Measurements from ENCODE around the gene CSF1R.
"Not testable (repeated sequence)": the region's sequence is repeated elsewhere in the genome, so short reads cannot be mapped to it uniquely, and the experiment has no call there.

The CSF1R gene

DNA sequence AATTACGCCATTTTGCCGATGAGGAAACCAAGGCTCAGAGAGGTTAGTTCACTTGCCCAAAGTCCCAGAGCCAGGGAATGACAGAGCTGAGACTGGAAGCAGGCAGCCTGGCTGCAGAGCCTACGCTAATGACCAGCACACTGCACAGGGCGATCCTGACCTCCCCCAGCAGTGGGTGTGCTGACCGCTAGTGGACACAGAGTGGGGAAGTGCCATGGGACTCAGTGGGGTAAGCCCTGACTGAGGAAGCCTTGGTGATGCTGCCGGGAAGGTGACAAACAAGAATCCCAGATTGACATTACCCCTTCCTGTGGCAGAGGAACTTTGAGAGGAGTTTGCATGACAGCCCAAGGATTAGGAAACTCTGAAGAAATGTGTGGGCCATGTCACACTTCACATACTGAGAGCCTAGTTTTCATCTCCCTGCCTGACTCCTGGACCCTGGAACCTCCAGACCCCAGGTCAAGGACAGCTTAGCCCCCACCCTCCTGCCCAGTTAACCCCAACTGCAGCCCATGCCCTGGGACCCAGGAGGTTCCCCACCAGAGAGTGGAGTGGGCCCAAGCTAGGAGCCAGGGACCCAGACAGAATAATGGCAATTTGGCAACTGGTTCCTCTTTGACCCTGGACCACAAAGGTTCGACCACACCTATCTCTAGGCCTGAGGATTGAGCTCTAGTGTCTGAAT is 19.7 kb upstream of the CSF1R start:
- in situ Hi-C loops (cut with MboI; ENCODE audit: low sequenced_read_pairs): no loop called here

DNA sequence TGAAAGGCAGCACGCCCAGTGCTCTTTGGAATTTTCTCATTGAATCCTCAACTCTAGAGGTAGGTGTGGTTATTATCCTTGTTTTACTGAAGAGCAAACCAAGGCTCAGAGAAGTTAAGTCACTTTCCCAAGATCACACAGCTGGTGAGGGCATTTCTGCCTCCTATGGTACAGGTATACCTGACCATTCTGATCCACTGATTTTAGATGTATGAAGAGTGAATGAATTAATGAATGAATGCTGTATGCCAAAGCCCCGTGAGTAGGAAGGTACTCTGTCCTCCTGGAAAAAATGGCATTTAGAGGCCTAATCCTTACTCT is 18.2 kb upstream of the CSF1R start:
- in situ Hi-C loops (cut with MboI; ENCODE audit: low sequenced_read_pairs): no loop called here

DNA sequence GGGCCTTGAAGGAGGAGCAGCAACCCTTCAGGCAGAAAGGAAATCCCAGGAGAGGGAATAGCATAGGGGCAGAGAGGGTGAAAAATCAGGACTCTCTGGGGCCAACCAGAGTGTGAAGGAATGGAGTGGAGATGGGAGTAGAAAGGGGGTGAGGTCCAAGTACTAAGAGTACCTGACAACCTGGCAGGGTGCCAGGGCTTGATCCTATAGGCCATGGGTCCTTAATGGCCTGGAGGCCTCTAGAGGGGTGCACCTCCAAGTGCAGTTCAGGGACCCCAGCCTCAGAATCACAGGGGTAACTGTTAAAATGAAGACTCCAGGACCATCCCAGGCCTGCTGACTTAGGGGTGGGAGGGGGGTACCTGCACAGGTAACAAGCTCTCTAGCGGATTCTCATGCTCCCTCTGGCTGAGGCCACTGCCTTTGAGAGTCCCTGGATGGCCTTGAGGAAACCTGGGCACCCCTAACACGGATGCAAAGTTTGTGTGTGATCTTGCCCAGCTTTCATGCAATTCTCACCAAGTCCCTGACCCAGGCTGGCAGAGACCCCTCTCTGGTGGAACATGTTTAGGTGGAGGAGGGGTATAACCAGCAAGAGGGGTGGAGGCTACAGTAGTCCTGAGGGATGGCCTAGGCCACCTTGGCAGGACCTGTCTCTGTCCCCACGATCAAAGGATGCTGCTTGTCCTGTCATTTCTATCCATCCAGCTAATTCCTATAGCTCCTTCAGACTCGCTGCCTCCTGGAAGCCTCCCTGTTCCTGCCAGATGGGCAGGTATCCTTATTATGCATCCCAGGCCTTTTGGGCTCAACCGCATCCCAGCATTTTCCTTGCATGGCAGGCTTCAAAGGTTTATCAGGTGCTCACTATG is 17.6 kb upstream of the CSF1R start:
- in situ Hi-C loops (cut with MboI; ENCODE audit: low sequenced_read_pairs): no loop called here

DNA sequence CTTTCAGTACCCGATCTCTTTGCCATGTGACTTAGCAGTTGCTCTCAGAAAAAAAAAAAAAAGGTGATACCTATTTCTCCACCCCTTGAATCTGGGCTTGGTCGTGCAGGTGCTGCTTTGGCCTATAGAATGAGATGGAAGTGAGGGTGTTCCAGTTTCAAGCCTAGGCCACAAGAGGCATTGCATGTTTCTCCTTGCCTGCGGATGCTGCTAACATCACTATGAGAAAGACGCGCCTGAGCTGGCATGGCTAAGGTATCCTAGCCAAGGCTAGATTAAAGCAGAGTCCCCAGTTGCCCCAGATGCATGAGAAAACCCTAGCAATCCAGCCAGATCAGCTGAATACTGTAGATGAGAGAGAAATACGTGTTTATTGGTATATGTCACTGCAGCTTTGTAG is 14.7 kb upstream of the CSF1R start:
- in situ Hi-C loops (cut with MboI; ENCODE audit: low sequenced_read_pairs): no loop called here

DNA sequence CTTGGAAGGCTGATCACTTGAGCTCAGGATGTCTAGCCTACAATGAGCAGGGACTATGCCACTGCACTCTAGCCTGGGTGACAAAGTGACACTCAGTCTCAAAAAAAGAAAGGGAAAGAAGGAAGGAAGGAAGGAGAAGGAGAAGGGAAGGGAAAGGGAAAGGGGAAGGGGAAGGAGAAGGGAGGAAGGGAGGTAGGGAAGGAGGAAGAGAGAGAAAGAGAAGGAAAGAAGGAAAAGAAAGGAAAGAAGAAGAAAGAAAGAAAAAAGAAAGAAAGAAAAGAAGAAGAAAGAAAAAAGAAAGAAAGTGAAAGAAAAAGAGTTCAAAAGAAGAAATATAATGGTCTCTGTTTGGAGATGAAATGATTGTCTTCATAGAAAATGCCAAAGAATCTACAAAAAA is 10.8 kb upstream of the CSF1R start:
- in situ Hi-C loops (cut with MboI; ENCODE audit: low sequenced_read_pairs): no loop called here

DNA sequence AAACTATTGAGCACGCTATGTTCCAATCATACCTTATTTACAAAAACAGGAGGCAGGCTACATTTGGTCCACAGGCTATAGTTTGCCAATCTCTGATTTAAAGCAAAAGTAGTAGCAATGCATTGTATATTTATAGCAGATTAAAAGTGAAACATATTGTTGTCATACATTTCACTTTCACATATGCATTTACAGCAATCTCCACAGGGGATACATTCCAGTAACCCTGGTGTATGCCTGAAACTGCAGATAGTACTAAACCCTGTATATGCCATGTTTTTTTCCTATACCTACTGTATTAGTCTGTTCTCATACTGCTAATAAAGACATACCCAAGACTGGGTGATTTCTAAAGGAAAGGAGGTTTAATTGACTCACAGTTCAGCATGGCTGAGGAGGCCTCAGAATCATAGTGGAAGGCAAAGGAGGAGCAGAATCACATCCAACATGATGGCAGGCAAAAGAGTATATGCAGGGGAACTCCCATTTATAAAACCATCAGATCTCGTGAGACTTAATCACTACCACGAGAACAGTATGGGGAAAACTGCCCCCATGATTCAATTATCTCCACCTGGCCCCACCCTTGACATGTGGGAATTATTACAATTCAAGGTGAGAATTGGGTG is 5.9 kb upstream of the CSF1R start:
- in situ Hi-C loops (cut with MboI; ENCODE audit: low sequenced_read_pairs): no loop called here

DNA sequence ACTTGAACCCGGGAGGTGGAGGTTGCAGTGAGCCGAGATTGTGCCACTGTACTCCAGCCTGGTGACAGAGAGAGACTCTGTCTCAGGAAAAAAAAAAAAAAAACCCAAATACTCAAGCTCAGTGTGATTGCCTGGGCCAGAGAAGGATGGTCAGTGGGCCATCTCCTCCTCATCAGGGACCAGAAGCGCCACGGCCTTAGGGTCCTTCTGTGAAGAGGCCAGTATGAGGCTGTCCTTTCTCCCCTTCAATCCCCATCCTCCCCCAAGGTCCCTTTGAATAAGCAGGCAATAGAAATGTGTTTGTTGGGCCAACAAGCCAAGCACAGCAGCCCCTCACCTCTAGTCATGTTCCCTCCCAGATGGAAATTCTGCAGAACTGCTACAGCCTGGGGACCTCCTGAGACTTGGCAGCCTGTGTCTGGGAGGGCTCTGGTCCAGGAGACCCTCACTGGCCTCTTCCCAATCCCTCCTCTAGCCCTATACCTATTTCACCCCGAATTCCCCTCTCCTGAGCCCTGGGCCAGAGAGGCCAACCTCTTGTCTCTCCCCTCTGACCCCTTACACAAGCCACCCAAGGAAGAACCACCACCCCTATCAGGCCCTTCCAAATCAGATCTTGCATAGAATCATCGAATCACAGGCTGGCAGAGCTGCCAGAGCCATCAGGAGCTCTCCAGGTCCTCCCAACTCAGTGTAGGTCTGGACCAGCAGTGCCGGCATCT is 1.0 kb downstream of the CSF1R start:
- in situ Hi-C loops (cut with MboI; ENCODE audit: low sequenced_read_pairs): no loop called here

DNA sequence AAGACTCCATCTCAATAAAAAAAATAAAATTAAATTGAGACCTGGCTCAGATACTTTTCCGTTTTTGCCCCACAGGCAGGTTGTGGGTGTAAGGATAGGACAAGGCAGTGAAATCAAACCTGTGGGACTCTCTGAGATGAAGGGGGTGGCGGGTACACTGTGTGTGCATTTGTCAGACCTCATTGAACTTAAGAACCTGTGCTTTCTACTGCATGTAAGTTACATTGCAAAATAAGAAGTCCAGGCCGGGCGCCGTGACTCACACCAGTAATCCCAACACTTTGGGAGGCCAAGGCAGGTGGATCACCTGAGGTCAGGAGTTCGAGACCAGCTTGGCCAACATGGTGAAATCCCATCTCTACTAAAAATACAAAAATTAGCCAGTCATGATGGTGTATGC is 1.6 kb downstream of the CSF1R start:
- in situ Hi-C loops (cut with MboI; ENCODE audit: low sequenced_read_pairs): not testable (repeated sequence)

DNA sequence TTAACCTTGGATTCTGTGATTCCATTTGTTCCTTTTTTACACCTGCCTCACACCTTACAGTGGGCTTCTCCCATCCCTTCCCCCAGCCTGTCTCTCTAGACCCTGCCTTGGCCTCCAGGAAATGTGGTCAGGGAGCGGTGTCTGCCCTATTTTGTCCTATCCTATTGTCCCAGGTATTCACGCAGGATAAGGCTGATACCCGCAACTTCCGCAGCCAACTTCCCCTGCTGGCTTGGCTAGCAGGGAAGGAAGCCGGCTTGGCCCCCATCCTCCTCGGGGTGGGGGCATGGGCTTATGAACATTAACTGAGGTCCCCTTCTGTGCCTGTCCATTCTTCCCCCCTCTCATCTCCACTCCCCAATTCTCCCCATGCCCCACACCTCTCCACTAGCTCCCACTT is 3.5 kb downstream of the CSF1R start:
- in situ Hi-C loops (cut with MboI; ENCODE audit: low sequenced_read_pairs): no loop called here

DNA sequence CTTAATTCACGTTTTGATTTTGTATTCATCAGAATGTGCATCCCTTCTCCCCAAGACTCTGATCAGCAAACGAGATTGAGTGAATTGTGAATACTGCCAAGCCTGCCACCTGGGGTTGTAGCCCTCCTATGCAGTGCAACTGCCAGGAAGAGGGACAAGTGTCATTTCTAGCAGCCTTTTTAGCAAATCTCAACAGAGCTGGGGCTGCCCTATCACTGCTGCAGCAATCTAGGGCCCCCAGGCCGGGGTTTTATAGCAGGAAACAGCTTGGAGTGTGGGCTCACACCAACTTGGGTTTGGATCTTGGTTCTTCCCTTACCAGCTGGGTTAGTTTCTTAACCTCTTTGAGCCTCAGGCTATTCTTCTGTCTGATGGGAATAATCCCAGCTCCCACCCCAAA is 4.0 kb downstream of the CSF1R start:
- in situ Hi-C loops (cut with MboI; ENCODE audit: low sequenced_read_pairs): no loop called here

DNA sequence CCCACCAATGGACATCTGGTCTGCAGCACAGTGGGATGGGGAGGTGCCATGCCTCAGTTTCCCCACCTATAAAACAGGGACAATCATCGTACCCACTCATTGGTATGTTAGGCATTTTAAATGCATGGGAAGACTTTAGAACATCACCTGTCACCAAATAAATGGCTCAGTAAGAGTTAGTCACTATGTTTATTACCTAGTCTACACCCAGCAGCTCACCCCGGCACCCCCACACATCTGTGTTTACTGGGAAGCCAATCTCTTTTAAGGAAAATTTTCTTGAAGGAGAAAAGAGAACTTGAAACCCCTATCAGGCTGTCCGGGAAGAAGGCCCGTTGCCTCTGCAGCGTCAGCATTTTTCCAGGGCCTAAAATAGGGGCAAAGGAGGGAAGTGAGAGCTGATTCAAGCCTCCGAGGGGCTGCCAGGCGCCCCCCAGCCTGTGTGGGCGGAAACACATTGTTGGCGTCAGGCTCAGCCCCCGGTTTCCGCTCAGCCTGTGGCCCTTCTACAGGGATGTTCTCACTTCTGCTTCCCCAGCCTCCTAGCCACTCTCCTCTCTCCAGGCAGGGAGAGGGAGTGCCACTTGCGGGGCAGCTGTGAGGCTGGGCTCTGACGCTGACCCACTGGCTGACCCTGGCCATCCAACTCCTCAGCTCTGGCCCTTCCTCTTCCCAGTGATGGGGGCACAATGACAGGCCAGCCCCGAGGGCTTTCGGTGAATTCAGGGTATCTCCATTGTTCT is 4.6 kb downstream of the CSF1R start:
- in situ Hi-C loops (cut with MboI; ENCODE audit: low sequenced_read_pairs): no loop called here

DNA sequence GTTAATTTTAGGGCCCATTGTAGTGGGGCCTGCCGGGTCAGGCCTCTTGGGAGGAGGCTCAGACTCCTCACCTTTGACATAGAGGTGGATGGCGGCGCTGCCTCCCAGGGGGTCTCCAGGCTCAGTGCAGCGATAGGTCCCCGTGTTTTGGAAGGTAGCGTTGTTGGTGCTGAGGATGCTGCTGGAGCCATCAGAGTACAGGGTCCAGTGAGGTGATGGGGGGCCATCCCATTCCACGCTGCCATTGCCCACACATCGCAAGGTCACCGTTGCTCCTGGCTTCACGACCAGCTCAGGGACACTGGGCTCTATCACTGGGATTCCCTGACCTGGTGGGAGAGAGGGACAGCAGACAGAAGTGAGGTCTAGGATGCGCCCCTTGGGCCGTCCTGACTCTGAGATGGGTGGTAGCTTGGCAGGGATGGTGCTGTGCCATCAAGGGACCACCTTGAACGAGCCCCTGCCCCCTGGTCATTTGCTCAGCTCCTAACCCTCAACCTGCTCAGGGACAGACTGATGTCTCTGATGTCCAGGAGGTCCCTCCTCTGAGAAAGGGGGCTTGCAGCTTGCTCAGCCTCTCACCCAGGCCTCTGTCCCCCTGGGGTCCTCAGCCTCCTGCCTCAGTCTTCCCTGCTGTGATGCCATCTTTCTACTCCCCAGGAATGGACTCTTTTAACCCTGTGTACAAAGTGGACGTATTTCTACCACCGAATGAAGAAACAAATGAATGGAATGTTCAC is 5.5 kb downstream of the CSF1R start:
- in situ Hi-C loops (cut with MboI; ENCODE audit: low sequenced_read_pairs): no loop called here

DNA sequence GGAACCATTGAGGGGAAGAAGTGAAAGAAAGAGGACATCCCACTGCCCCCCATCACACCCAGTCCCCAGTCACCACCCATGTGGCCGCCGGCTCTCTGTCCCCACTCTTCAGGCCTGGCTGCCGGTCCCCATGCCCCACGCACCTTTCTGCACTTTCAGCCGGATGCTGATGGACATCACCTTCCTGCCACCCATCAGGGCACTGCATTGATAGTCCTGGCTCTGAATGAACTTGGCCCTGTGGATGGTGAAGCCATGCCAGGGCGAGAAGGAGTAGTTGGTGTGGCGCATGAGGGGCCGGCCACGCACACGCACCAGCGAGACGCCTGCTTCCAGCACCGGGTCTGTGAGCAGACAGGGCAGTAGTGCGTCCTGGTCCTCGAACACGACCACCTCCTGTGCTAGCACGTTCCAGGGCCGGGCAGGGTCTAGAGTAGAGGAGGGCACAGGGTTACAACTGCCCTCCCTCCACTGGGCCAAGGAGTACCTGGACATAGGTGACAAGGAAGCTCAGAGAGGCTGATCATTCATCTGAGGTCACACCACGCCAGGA is 6.4 kb downstream of the CSF1R start:
- in situ Hi-C loops (cut with MboI; ENCODE audit: low sequenced_read_pairs): no loop called here

DNA sequence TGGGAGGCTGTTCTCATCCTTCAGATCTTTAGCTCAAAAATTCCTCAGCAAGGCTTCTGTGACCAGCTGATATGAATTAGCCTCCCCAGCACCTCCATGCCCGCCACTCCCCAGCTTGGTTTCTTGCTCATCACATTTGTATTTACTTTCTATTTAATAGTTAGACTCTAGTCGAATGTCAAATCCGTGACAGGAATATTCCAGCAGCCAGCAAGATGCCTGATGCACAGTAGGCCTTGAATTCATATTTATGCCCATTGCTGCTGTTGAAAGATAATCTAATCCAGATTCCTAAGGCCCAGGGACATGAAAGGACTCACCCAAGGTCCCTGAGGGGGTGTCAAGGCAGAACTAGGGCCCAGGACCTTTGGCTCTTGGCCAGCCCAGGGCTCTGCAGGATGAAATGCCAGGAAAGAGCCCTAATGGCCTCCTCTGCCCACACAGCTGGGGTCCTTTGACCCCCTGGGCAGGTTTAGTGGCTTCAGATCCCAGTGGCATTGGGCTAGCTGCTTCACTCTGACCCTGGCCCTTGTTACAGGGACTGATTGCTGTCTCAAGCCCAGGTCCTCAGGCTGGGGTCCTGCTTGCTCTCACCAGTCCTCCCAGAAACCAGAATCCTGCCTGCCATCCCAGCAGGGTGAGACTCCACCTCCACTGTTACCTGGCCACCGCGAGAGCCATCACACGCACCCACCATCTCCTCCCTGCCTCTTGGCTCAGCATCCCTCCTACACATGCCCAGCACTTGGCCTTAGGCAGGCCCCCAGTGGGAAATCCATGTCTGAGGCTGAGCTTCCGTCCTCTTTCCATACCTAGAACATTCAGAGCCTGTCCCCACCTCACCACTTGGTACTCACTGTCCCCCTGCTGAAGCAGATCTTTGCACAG is 7.3 kb downstream of the CSF1R start:
- in situ Hi-C loops (cut with MboI; ENCODE audit: low sequenced_read_pairs): no loop called here

DNA sequence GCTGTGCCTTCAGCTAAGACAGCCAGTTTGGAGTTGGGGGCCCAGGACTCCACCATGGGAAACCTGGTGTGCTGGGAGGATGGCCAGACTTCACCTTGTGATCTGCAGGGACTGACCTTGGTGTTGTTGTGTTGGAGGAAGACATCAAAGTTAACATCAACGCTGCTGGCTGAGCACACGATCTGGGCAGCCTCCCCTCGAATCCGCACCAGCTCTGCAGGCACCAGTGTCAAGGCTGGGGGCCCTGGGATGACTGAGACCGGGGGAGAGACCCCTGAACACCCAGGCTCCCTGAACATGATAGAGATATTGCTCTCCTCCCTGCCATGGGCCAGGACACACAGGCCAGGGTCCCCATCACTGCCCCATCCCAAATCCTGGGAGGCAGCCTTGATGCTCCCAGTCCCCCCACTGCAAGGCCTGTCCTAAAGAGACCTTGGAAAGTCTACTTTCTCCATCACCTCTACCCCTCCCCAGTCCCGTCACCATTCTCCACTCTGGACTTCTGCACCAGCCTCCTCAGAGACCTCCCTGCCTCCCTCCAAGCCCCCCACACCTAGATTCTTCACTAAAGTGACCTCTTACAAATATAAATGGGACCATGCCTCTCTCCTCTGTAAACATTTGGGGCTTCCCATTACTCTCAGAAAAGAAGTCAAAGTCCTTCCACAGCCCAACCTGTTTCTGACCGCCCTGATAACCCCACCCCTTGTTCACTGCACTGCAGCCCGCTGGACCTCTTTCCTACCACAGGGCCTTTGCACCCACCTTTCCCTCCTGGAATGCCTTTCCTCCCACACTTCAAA is 8.2 kb downstream of the CSF1R start:
- in situ Hi-C loops (cut with MboI; ENCODE audit: low sequenced_read_pairs): no loop called here

DNA sequence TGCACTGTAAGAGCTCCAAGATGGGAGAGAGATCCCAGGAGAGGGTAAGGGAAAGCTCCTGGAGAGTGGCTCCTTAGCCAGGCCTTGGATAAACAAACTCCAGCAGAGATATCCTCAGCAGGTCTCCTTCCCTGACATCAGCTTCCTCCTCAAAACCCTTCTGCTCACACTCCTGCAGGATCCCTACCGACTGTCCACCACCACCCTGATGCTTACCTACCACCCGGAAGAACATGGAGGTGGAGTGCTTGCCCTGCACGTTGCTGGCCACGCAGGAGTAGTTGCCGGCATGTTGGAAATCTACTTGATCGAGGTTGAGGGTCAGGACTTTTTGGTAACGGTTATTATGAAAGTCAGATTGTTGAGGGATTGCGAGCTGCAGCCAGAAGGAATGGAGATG is 9.3 kb downstream of the CSF1R start:
- in situ Hi-C loops (cut with MboI; ENCODE audit: low sequenced_read_pairs): no loop called here

DNA sequence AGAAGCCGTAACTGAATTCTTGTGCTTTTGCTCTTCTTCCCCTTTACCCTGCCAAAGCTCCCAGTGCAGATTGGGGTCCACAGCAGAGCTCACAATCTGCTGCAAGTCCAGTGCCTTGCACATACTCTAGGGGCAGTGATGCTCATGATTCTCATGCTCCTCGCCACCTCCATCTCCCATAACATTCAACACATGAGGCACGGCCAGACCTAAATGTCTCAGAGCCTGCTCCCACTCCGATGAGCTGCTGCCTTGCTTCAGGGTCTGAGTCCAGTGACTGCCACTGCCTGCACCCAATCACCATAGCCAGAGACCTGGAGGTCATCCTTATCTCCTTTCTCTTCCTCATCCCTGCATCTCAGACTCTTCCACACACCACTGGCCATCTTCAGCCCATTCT is 10.5 kb downstream of the CSF1R start:
- in situ Hi-C loops (cut with MboI; ENCODE audit: low sequenced_read_pairs): no loop called here

DNA sequence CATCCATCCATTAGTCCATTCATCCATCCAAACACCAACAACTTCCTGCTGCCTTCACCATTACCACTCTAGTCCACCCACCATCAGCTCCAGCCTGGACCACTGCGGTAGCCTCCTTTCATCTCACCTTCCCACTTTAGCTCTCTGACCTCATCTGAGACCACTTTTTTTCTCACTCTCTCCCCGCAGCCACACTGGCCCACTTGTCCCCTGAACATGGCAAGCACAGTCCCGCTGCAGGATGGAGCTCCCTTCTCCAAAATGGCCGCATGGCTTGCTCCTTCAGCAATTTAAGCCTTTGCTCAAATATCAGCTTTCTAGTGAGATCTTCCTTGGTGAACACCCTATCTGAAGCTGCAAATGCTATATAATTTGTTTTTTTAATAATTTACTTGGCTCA is 11.1 kb downstream of the CSF1R start:
- in situ Hi-C loops (cut with MboI; ENCODE audit: low sequenced_read_pairs): no loop called here

Data from HL-60/S4 (cell line).